ENCODE results near the gene ICA1.

GRCh38 chr7:8144856-8145255 is 117.1 kb downstream of the ICA1 start:
- TF ChIP-seq POLR2AphosphoS5 (IDR thresholded peaks at IDR 0.05): no peak
- TF ChIP-seq CTCF (IDR thresholded peaks at IDR 0.05): no peak

Measured in breast epithelium (tissue), 3 donors.